ENCODE data around the gene BTRC.

Gene BTRC

GRCh38 chr10:101310529-101311184 is 43.3 kb upstream of the BTRC start:
- TF ChIP-seq CTCF (conservative IDR thresholded peaks at IDR 0.05; ENCODE audit: low read depth, low read length), result no peak
- Histone ChIP-seq H3K36me3 (ENCODE audit: insufficient read depth) (no peaks in the 10 kb centered on the region), H2AFZ (ENCODE audit: low read depth) (no peak overlapping the region), H4K20me1 (ENCODE audit: insufficient read depth) (no peaks in the 10 kb centered on the region), H3K4me3 (IDR thresholded peaks at IDR 0.05; ENCODE audit: insufficient read depth, low read depth, low read length) (no peak overlapping the region), H3K79me2 (ENCODE audit: insufficient read depth, low read depth) (no peaks in the 10 kb centered on the region), H3K27ac (no peak overlapping the region), H3K4me1 (ENCODE audit: low read depth, poor library complexity, severe bottlenecking) (no peaks in the 10 kb centered on the region), H3K4me2 (no peak overlapping the region), H3K27me3 (ENCODE audit: insufficient read depth, low read depth) (no peaks in the 10 kb centered on the region; the same call in 1 of the 2 replicates), H3K9ac (no peak overlapping the region)

GRCh38 chr10:101311185-101312066 is 42.5 kb upstream of the BTRC start:
- no peak overlapping the region for H2AFZ ChIP-seq (ENCODE audit: low read depth)
- H3K4me3 ChIP-seq (IDR thresholded peaks at IDR 0.05; ENCODE audit: insufficient read depth, low read depth, low read length), result no peak overlapping the region
- no peaks in the 10 kb centered on the region for H3K79me2 ChIP-seq (ENCODE audit: insufficient read depth, low read depth)
- H3K4me1 ChIP-seq (ENCODE audit: low read depth, poor library complexity, severe bottlenecking), result no peaks in the 10 kb centered on the region
- TF ChIP-seq CTCF (conservative IDR thresholded peaks at IDR 0.05; ENCODE audit: low read depth, low read length), result no peak
- H4K20me1 ChIP-seq (ENCODE audit: insufficient read depth), result no peaks in the 10 kb centered on the region
- no peak overlapping the region for H3K9ac ChIP-seq
- H3K27me3 ChIP-seq (ENCODE audit: insufficient read depth, low read depth), result no peaks in the 10 kb centered on the region; the same call in 1 of the 2 replicates
- no peak overlapping the region for H3K27ac ChIP-seq
- H3K36me3 ChIP-seq (ENCODE audit: insufficient read depth), result no peaks in the 10 kb centered on the region
- H3K4me2 ChIP-seq, result no peak overlapping the region

GRCh38 chr10:101319241-101319915 is 34.6 kb upstream of the BTRC start:
- TF ChIP-seq CTCF (conservative IDR thresholded peaks at IDR 0.05; ENCODE audit: low read depth, low read length), result no peak
- Histone ChIP-seq H3K36me3 (ENCODE audit: insufficient read depth) (no peaks in the 10 kb centered on the region), H3K4me1 (ENCODE audit: low read depth, poor library complexity, severe bottlenecking) (no peaks in the 10 kb centered on the region), H3K79me2 (ENCODE audit: insufficient read depth, low read depth) (no peaks in the 10 kb centered on the region), H2AFZ (ENCODE audit: low read depth) (no peak overlapping the region), H3K4me2 (no peak overlapping the region), H3K27ac (no peak overlapping the region), H3K9ac (no peak overlapping the region), H3K4me3 (IDR thresholded peaks at IDR 0.05; ENCODE audit: insufficient read depth, low read depth, low read length) (no peak overlapping the region), H3K27me3 (ENCODE audit: insufficient read depth, low read depth) (no peaks in the 10 kb centered on the region), H4K20me1 (ENCODE audit: insufficient read depth) (no peaks in the 10 kb centered on the region)

- no peak overlapping the region for H3K4me3 ChIP-seq (IDR thresholded peaks at IDR 0.05; ENCODE audit: insufficient read depth, low read depth, low read length)
These were observed 32.9 kb upstream of the BTRC start for GRCh38 chr10:101321073-101321472.

More at GRCh38 chr10:101321073-101321472, 32.9 kb upstream of the BTRC start:
- Histone ChIP-seq H3K36me3 (ENCODE audit: insufficient read depth) (no peaks in the 10 kb centered on the region), H3K27me3 (ENCODE audit: insufficient read depth, low read depth) (no peaks in the 10 kb centered on the region), H3K79me2 (ENCODE audit: insufficient read depth, low read depth) (no peaks in the 10 kb centered on the region), H3K4me1 (ENCODE audit: low read depth, poor library complexity, severe bottlenecking) (no peaks in the 10 kb centered on the region), H3K4me2 (no peak overlapping the region), H3K9ac (no peak overlapping the region), H4K20me1 (ENCODE audit: insufficient read depth) (no peaks in the 10 kb centered on the region), H3K27ac (no peak overlapping the region), H2AFZ (ENCODE audit: low read depth) (no peak overlapping the region)
- TF ChIP-seq CTCF (conservative IDR thresholded peaks at IDR 0.05; ENCODE audit: low read depth, low read length), result no peak

All from KMS-11 (cell line).